H9 (cell line): ENCODE data around the gene ZNF764. TPM values are rescaled to one million over a fixed set of nuclear protein-coding genes. Genes with fewer than 3 reads are reported as not detected.

Source experiments
- DNase-seq: peaks from one replicate; pipeline ENCODE4 v3.0.0-alpha.2; 2017
- H2AFZ ChIP-seq: one replicate; pipeline ENCODE4 v1.6.1; 2013; ENCODE audit warnings: mild to moderate bottlenecking, low read length, control low read depth, moderate library complexity
- H2AK5ac ChIP-seq: 2 replicates; pipeline ENCODE4 v1.6.1; 2013; ENCODE audit warnings: low read length, control low read depth, mixed read lengths; ENCODE audit not compliant: insufficient read length
- H2BK120ac ChIP-seq: one replicate; pipeline ENCODE4 v1.6.1; 2013; ENCODE audit warnings: low read depth, mild to moderate bottlenecking, low read length, control low read depth, inconsistent platforms; ENCODE audit not compliant: poor library complexity, severe bottlenecking
- H2BK12ac ChIP-seq: 2 replicates; pipeline ENCODE4 v1.6.1; 2013; ENCODE audit warnings: low read length, control low read depth, mixed read lengths, low read depth; ENCODE audit not compliant: insufficient read length
- H2BK15ac ChIP-seq: 2 replicates; pipeline ENCODE4 v1.6.1; 2013; ENCODE audit warnings: low read depth, low read length, control low read depth
- H2BK20ac ChIP-seq: one replicate; pipeline ENCODE4 v1.6.1; 2013; ENCODE audit warnings: low read depth, mild to moderate bottlenecking, low read length, control low read depth, inconsistent platforms; ENCODE audit not compliant: poor library complexity, severe bottlenecking
- H2BK5ac ChIP-seq: 2 replicates; pipeline ENCODE4 v1.6.1; 2013; ENCODE audit warnings: low read length, control low read depth, mixed read lengths; ENCODE audit not compliant: insufficient read length
- H3K14ac ChIP-seq: 2 replicates; pipeline ENCODE4 v1.6.1; 2013; ENCODE audit warnings: low read length, control low read depth; ENCODE audit not compliant: insufficient read depth
- H3K18ac ChIP-seq: 2 replicates; pipeline ENCODE4 v1.6.1; 2013; ENCODE audit warnings: low read depth, mild to moderate bottlenecking, mixed read lengths, low read length, control low read depth; ENCODE audit not compliant: insufficient read length
- H3K23ac ChIP-seq: 2 replicates; pipeline ENCODE4 v1.6.1; 2013; ENCODE audit warnings: low read length, control low read depth, mixed read lengths, low read depth; ENCODE audit not compliant: insufficient read length
- H3K23me2 ChIP-seq: 2 replicates; pipeline ENCODE4 v1.6.1; 2013; ENCODE audit warnings: low read depth, mild to moderate bottlenecking, mixed read lengths, low read length, control low read depth; ENCODE audit not compliant: insufficient read length, poor library complexity, severe bottlenecking
- H3K27ac ChIP-seq: 2 replicates; pipeline ENCODE4 v1.5.1; 2013; ENCODE audit warnings: low read length, control low read depth, mixed read lengths, low read depth; ENCODE audit not compliant: insufficient read length
- H3K27me3 ChIP-seq: 2 replicates; pipeline ENCODE4 v1.6.1; 2013; ENCODE audit warnings: low read length, control low read depth, inconsistent platforms; ENCODE audit not compliant: insufficient read depth
- H3K4ac ChIP-seq: 2 replicates; pipeline ENCODE4 v1.6.1; 2013; ENCODE audit warnings: low read depth, mild to moderate bottlenecking, control low read depth, inconsistent platforms, low read length, moderate library complexity
- H3K4me1 ChIP-seq: 2 replicates; pipeline ENCODE4 v1.6.1; 2013; ENCODE audit warnings: low read length, control low read depth, inconsistent platforms; ENCODE audit not compliant: insufficient read depth
- H3K4me2 ChIP-seq: 2 replicates; pipeline ENCODE4 v1.6.1; 2013; ENCODE audit warnings: low read length, control low read depth, mixed read lengths; ENCODE audit not compliant: insufficient read length, insufficient read depth
- H3K56ac ChIP-seq: 2 replicates; pipeline ENCODE4 v1.6.1; 2013; ENCODE audit warnings: low read depth, mild to moderate bottlenecking, mixed read lengths, low read length, control low read depth; ENCODE audit not compliant: insufficient read length
- H3K79me1 ChIP-seq: 2 replicates; pipeline ENCODE4 v1.6.1; 2013; ENCODE audit warnings: low read depth, mild to moderate bottlenecking, moderate library complexity, low read length, control low read depth, inconsistent platforms; ENCODE audit not compliant: insufficient read depth, poor library complexity, severe bottlenecking
- H3K79me2 ChIP-seq: 2 replicates; pipeline ENCODE4 v1.6.1; 2013; ENCODE audit warnings: low read length, control low read depth, inconsistent platforms; ENCODE audit not compliant: insufficient read depth
- H3K9ac ChIP-seq: 2 replicates; pipeline ENCODE4 v1.6.1; 2013; ENCODE audit warnings: low read length, control low read depth, mixed read lengths; ENCODE audit not compliant: insufficient read length; ENCODE audit errors: extremely low read depth
- H3K9me3 ChIP-seq: one replicate; pipeline ENCODE4 v1.6.1; 2013; ENCODE audit warnings: low read depth, low read length, inconsistent platforms; ENCODE audit not compliant: control insufficient read depth
- H3T11ph ChIP-seq: one replicate; pipeline ENCODE4 v1.6.1; 2013; ENCODE audit warnings: mild to moderate bottlenecking, low read length, control low read depth, inconsistent platforms
- H4K20me1 ChIP-seq: one replicate; pipeline ENCODE4 v1.6.1; 2013; ENCODE audit not compliant: control insufficient read depth, insufficient read length, insufficient read depth
- H4K5ac ChIP-seq: 2 replicates; pipeline ENCODE4 v1.6.1; 2013; ENCODE audit warnings: low read depth, mild to moderate bottlenecking, mixed read lengths, low read length, control low read depth; ENCODE audit not compliant: insufficient read length
- H4K8ac ChIP-seq: replicated peaks from 2 replicates; pipeline ENCODE4 v1.6.1; 2013; ENCODE audit warnings: low read length, control low read depth, mixed read lengths, low read depth; ENCODE audit not compliant: insufficient read length
- H4K91ac ChIP-seq: 2 replicates; pipeline ENCODE4 v1.6.1; 2013; ENCODE audit warnings: low read depth, mild to moderate bottlenecking, moderate library complexity, mixed read lengths, low read length, control low read depth; ENCODE audit not compliant: insufficient read length
- H3K27ac Mint-ChIP-seq, 3 experiments: 2 replicates in 2 of 3; 3 replicates in 1 of 3; pipeline ENCODE4 v1.8.0; 2020 to 2021; ENCODE audit warnings: mixed read lengths in 3 of 3, mild to moderate bottlenecking in 1 of 3, moderate library complexity in 1 of 3
- H3K27me3 Mint-ChIP-seq: 2 replicates; pipeline ENCODE4 v1.8.0; 2021; ENCODE audit warnings: low read depth, mild to moderate bottlenecking, moderate library complexity, mixed read lengths
- H3K36me3 Mint-ChIP-seq, 3 experiments: 2 replicates in 2 of 3; 3 replicates in 1 of 3; pipeline ENCODE4 v1.8.0; 2020 to 2021; ENCODE audit warnings: low read depth in 3 of 3, mixed read lengths in 3 of 3; ENCODE audit not compliant: insufficient read depth in 1 of 3
- H3K4me1 Mint-ChIP-seq, 2 experiments: 2 replicates each; pipeline ENCODE4 v1.8.0; 2020; ENCODE audit warnings: mixed read lengths in 2 of 2
- H3K4me3 Mint-ChIP-seq, 2 experiments: 2 replicates in 1 of 2; 3 replicates in 1 of 2; pipeline ENCODE4 v1.8.0; 2020 to 2021; ENCODE audit warnings: mild to moderate bottlenecking in 2 of 2, mixed read lengths in 2 of 2, moderate library complexity in 1 of 2
- H3K9me3 Mint-ChIP-seq, 2 experiments: 2 replicates in 1 of 2; 3 replicates in 1 of 2; pipeline ENCODE4 v1.8.0; 2020; ENCODE audit warnings: mild to moderate bottlenecking in 2 of 2, mixed read lengths in 2 of 2, moderate library complexity in 1 of 2
- CTCF ChIP-seq: fragments of 200-600 bp; sonication (generic); conservative IDR thresholded peaks from 3 replicates; pipeline ENCODE4 v1.8.0; 2021; ENCODE audit warnings: antibody characterized with exemption, mild to moderate bottlenecking
- WGBS: extraction: QIAGEN DNeasy Blood & Tissue Kit; methylation state at CpG from one replicate; pipeline ENCODE4 v1.1.7; 2013; ENCODE audit warnings: missing lambda C conversion rate, low lambda C conversion rate, mixed read lengths; ENCODE audit not compliant: insufficient read length; ENCODE audit errors: extremely low coverage; 5-methylcytosine and 5-hydroxymethylcytosine counted together
- total RNA-seq: library from RNA; stranded (reverse); gene quantifications from 2 replicates; pipeline ENCODE4 v1.2.1, GENCODE V29; 2021

The ZNF764 gene
- total RNA-seq, 1 experiment from 2014 or later, result 11.4 TPM

DNA sequence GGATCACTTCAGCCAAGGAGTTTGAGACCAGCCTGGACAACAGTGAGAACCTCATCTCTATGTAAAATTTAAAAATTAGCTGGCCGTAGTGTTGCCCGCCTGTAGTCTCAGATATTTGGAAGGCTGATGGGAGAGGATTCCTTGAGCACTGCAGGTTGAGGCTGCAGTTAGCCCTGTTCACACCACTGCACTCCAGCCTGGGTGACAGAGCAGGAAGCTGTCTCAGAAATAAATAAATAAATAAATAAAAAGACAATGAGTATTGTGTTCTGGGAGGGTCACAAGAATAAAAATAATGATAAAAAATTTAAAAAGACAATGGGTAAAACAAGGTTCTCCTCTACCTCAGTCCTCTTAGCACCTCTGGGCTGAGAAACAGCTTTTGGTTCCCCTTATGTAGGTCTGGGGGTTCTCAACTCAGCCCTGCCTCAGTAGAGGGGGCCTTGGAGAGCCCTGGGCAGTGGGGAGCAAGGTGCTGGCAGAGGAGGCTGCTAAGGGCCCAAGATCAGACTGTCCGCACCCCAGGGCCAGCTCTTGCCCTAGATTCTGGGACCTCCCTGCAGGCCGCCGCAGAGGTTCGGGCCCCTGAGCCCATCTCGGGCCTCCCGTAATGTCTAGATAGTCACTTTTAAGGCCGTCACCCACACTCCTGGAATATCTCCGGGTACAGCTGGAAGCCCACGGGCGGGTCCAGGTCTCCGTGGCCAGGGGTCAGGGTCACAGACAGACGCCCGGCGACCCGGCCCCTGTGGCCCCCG lies 3.4 kb downstream of the ZNF764 start:
- H3K14ac ChIP-seq, result no peak overlapping the region
- H3K9me3 ChIP-seq, result no peaks in the 10 kb centered on the region
- peaks cover 5 to 32% (median 28%) of the 10 kb centered on the region in 3 experiments for H3K36me3 Mint-ChIP-seq
- H3K9me3 Mint-ChIP-seq, result no peaks in the 10 kb centered on the region
- H2BK5ac ChIP-seq, result no peak overlapping the region
- no peak overlapping the region for H4K91ac ChIP-seq
- H3K4ac ChIP-seq, result no peak overlapping the region
- no peak overlapping the region for H4K5ac ChIP-seq
- H3K23ac ChIP-seq, result no peak overlapping the region
- no peaks in the 10 kb centered on the region; the same call in 1 of the 2 replicates for H3K4me1 ChIP-seq
- H3T11ph ChIP-seq, result no peak overlapping the region
- no peak overlapping the region for H3K4me3 Mint-ChIP-seq
- no peak overlapping the region for H3K18ac ChIP-seq
- H3K56ac ChIP-seq, result no peak overlapping the region
- no peak overlapping the region for H2AK5ac ChIP-seq
- 0 out of 7 replicates have a peak overlapping the region, but pooled peaks of 1 of the 3 experiments have one; percentile 38 for H3K27ac Mint-ChIP-seq
- WGBS, result no CpG with 5 or more reads among the region's 18 CpGs
- TF ChIP-seq CTCF, result no peak
- no peak overlapping the region for H2AFZ ChIP-seq
- no peaks in the 10 kb centered on the region for H4K20me1 ChIP-seq
- H2BK120ac ChIP-seq, result no peak overlapping the region
- H3K27me3 ChIP-seq, result no peaks in the 10 kb centered on the region
- H3K27ac ChIP-seq, result no peak overlapping the region
- no peak overlapping the region for H2BK20ac ChIP-seq
- peaks cover 14 to 26% of the 10 kb centered on the region in 2 experiments for H3K4me1 Mint-ChIP-seq
- H2BK15ac ChIP-seq, result no peak overlapping the region
- H3K79me2 ChIP-seq, result no peaks in the 10 kb centered on the region
- no peaks in the 10 kb centered on the region for H3K27me3 Mint-ChIP-seq
- H3K4me2 ChIP-seq, result no peak overlapping the region
- no peak for DNase-seq
- H4K8ac ChIP-seq, result no peak overlapping the region
- H2BK12ac ChIP-seq, result no peak overlapping the region
- H3K79me1 ChIP-seq, result no peaks in the 10 kb centered on the region
- H3K9ac ChIP-seq, result no peak overlapping the region
- peaks cover 4% of the 10 kb centered on the region for H3K23me2 ChIP-seq
